ENCODE data around the gene PARD3. TPM values are rescaled to one million over a fixed set of nuclear protein-coding genes. Genes with fewer than 3 reads are reported as not detected.
"Not testable (repeated sequence)": the region's sequence is repeated elsewhere in the genome, so short reads cannot be mapped to it uniquely, and the experiment has no call there.

Gene PARD3
- polyA plus RNA-seq, 3 donors: 0.51 TPM; not detected in 2

DNA sequence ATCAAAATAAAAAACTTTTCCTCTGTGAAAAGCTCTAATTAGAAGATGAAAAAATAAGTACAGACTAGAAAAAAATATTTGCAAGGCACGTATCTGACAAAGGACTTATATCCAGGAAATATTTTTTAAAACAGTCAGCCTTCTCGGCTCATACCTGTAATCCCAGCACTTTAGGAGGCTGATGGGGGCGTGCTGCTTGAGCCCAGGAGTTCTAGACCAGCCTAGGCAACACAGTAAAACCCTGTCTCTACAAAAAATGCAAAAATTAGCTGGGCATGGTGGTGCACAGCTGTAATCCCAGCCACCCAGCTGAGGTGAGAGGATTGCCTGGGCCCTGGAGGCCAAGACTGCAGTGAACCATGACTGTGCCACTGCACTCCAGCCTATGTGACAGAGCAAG lies 542.8 kb downstream of the PARD3 start:
- no peak overlapping the region for H3K27ac ChIP-seq (ENCODE audit: low read depth in 1 of 2, low read length in 2 of 2)
- H3K36me3 ChIP-seq (replicated peaks in 1 of 2; ENCODE audit: control insufficient read depth in 1 of 2, insufficient read depth in 2 of 2, low read length in 2 of 2): no peaks in the 10 kb centered on the region
- Mint-ChIP-seq H3K27ac (no peak overlapping the region), H3K4me3 (no peak overlapping the region), H3K9me3 (peaks cover 0 to 2% (median 0%) of the 10 kb centered on the region in 7 donors), H3K36me3 (no peaks in the 10 kb centered on the region), H3K27me3 (ENCODE audit: low read depth in 3 of 3) (no peaks in the 10 kb centered on the region), H3K4me1 (no peaks in the 10 kb centered on the region)
- 100% methylated on average over 1 of the region's 3 CpGs for WGBS (ENCODE audit: insufficient coverage)
- intact Hi-C loops (cut with micrococcal nuclease): no loop called here
- no peaks in the 10 kb centered on the region for H4K20me1 ChIP-seq (ENCODE audit: insufficient read depth, low read length)
- DNase-seq: no peak
- TF ChIP-seq CTCF (IDR thresholded peaks at IDR 0.05): no peak
- no peak overlapping the region for H2AFZ ChIP-seq (ENCODE audit: insufficient read depth, low read depth, low read length, poor library complexity, severe bottlenecking)
- H3K4me3 ChIP-seq (replicated peaks in 1 of 3; ENCODE audit: low read depth in 2 of 3, low read length in 3 of 3): no peak overlapping the region
- H3K27me3 ChIP-seq (ENCODE audit: control insufficient read depth in 2 of 2, insufficient read depth in 2 of 2, low read length in 2 of 2): no peaks in the 10 kb centered on the region
- no peaks in the 10 kb centered on the region for H3K9me3 ChIP-seq (replicated peaks in 1 of 2; ENCODE audit: control insufficient read depth in 1 of 2, insufficient read depth in 1 of 2, low read length in 2 of 2)
- H3K79me2 ChIP-seq (ENCODE audit: insufficient read depth, low read length): no peaks in the 10 kb centered on the region
- H3K4me2 ChIP-seq (replicated peaks; ENCODE audit: extremely low read depth, low read length, poor library complexity, severe bottlenecking): no peak overlapping the region
- no peaks in the 10 kb centered on the region for H3K4me1 ChIP-seq (ENCODE audit: control insufficient read depth in 1 of 2, insufficient read depth in 2 of 2, low read length in 2 of 2)
- H3K9ac ChIP-seq (ENCODE audit: insufficient read depth, low read length, poor library complexity, severe bottlenecking): no peak overlapping the region

GRCh38 chr10:34268410-34268809 lies 546.7 kb downstream of the PARD3 start:
- H3K36me3 Mint-ChIP-seq; H3K27ac ChIP-seq (ENCODE audit: low read depth in 1 of 2, low read length in 2 of 2); DNase-seq; H3K9ac ChIP-seq (ENCODE audit: insufficient read depth, low read length, poor library complexity, severe bottlenecking); H3K4me1 ChIP-seq (ENCODE audit: control insufficient read depth in 1 of 2, insufficient read depth in 2 of 2, low read length in 2 of 2); H3K79me2 ChIP-seq (ENCODE audit: insufficient read depth, low read length); H3K4me3 Mint-ChIP-seq; intact Hi-C loops (cut with micrococcal nuclease); H3K36me3 ChIP-seq (replicated peaks in 1 of 2; ENCODE audit: control insufficient read depth in 1 of 2, insufficient read depth in 2 of 2, low read length in 2 of 2); H3K9me3 Mint-ChIP-seq; H3K4me2 ChIP-seq (replicated peaks; ENCODE audit: extremely low read depth, low read length, poor library complexity, severe bottlenecking); H3K4me3 ChIP-seq (replicated peaks in 1 of 3; ENCODE audit: low read depth in 2 of 3, low read length in 3 of 3); H4K20me1 ChIP-seq (ENCODE audit: insufficient read depth, low read length); H3K9me3 ChIP-seq (replicated peaks in 1 of 2; ENCODE audit: control insufficient read depth in 1 of 2, insufficient read depth in 1 of 2, low read length in 2 of 2); H3K4me1 Mint-ChIP-seq; H2AFZ ChIP-seq (ENCODE audit: insufficient read depth, low read depth, low read length, poor library complexity, severe bottlenecking); H3K27me3 Mint-ChIP-seq (ENCODE audit: low read depth in 3 of 3); H3K27me3 ChIP-seq (ENCODE audit: control insufficient read depth in 2 of 2, insufficient read depth in 2 of 2, low read length in 2 of 2); H3K27ac Mint-ChIP-seq: not testable (repeated sequence)
- no CpG with 5 or more reads among the region's 2 CpGs for WGBS (ENCODE audit: insufficient coverage)

All from CD14-positive monocyte (primary cell).